NCI-H345 treated with DMSO at 0.1 percent for 48 hours (cell line): Measurements from ENCODE around the gene CYSLTR1.
"Not testable (repeated sequence)": the region's sequence is repeated elsewhere in the genome, so short reads cannot be mapped to it uniquely, and the experiment has no call there.

ENCODE experiments used
- DNase-seq: peaks from one replicate; lab custom pipeline; 2025; ENCODE audit not compliant: unreplicated experiment; lab: John Stamatoyannopoulos, UW

CYSLTR1 gene

DNA sequence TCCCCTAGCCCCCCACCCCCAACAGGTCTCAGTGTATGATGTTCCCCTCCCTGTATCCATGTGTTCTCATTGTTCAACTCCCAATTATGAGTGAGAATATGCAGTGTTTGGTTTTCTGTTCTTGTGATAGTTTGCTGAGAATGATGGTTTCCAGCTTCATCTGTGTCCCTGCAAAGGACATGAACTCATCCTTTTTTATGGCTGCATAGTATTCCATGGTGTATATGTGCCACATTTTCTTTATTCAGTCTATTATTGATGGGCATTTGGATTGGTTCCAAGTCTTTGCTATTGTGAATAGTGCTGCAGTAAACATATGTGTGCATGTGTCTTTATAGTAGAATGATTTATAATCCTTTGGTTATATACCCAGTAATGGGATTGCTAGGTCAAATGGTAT is 101.4 kb downstream of the CYSLTR1 start:
- not testable (repeated sequence) for DNase-seq
